ENCODE data around the gene CDC16. TPM values are rescaled to one million over a fixed set of nuclear protein-coding genes. Genes with fewer than 3 reads are reported as not detected.
"Not testable (repeated sequence)": the region's sequence is repeated elsewhere in the genome, so short reads cannot be mapped to it uniquely, and the experiment has no call there.

The CDC16 gene
- total RNA-seq, 1 donor from 2014 or later = 35.4 TPM

GRCh38 chr13:114227528-114227927, 7.2 kb upstream of the CDC16 start:
- DNase-seq (ENCODE audit: low read depth) = no peak

- DNase-seq (ENCODE audit: low read depth) = no peak
Observed at GRCh38 chr13:114228176-114228575, 6.5 kb upstream of the CDC16 start.

GRCh38 chr13:114229506-114229905, 5.2 kb upstream of the CDC16 start:
- no peak for DNase-seq (ENCODE audit: low read depth)

GRCh38 chr13:114230117-114230516, 4.6 kb upstream of the CDC16 start:
- DNase-seq (ENCODE audit: low read depth) = no peak

GRCh38 chr13:114230575-114230974, 4.1 kb upstream of the CDC16 start:
- DNase-seq (ENCODE audit: low read depth) = no peak

GRCh38 chr13:114231886-114232285, 2.8 kb upstream of the CDC16 start:
- no peak for DNase-seq (ENCODE audit: low read depth)

- no peak for DNase-seq (ENCODE audit: low read depth)
Observed at GRCh38 chr13:114234266-114234644, 442 bp upstream of the CDC16 start.

GRCh38 chr13:114235697-114236096, 1.0 kb downstream of the CDC16 start:
- DNase-seq (ENCODE audit: low read depth) = peak; percentile 5

GRCh38 chr13:114236227-114236626, 1.5 kb downstream of the CDC16 start:
- DNase-seq (ENCODE audit: low read depth) = no peak

GRCh38 chr13:114237415-114238112, 2.9 kb downstream of the CDC16 start:
- DNase-seq (ENCODE audit: low read depth) = no peak

GRCh38 chr13:114241918-114242317, 7.2 kb downstream of the CDC16 start:
- DNase-seq (ENCODE audit: low read depth) = no peak

- no peak for DNase-seq (ENCODE audit: low read depth)
Observed at GRCh38 chr13:114243971-114244370, 9.3 kb downstream of the CDC16 start.

GRCh38 chr13:114244637-114245036, 9.9 kb downstream of the CDC16 start:
- no peak for DNase-seq (ENCODE audit: low read depth)

GRCh38 chr13:114248011-114248410, 13.3 kb downstream of the CDC16 start:
- no peak for DNase-seq (ENCODE audit: low read depth)

GRCh38 chr13:114249077-114249476, 14.4 kb downstream of the CDC16 start:
- no peak for DNase-seq (ENCODE audit: low read depth)

GRCh38 chr13:114251639-114252440, 17.1 kb downstream of the CDC16 start:
- not testable (repeated sequence) for DNase-seq (ENCODE audit: low read depth)

GRCh38 chr13:114256547-114256946, 21.9 kb downstream of the CDC16 start:
- no peak for DNase-seq (ENCODE audit: low read depth)

GRCh38 chr13:114257014-114257413, 22.3 kb downstream of the CDC16 start:
- DNase-seq (ENCODE audit: low read depth) = no peak

GRCh38 chr13:114258589-114258988, 23.9 kb downstream of the CDC16 start:
- DNase-seq (ENCODE audit: low read depth) = no peak

- no peak for DNase-seq (ENCODE audit: low read depth)
Observed at GRCh38 chr13:114259374-114259773, 24.7 kb downstream of the CDC16 start.

- DNase-seq (ENCODE audit: low read depth) = no peak
Observed at GRCh38 chr13:114259974-114260373, 25.3 kb downstream of the CDC16 start.

- DNase-seq (ENCODE audit: low read depth) = no peak
Observed at GRCh38 chr13:114260814-114261213, 26.1 kb downstream of the CDC16 start.

Measured in myocyte (in vitro differentiated cells).